Activated CD8-positive, alpha-beta memory T cell treated with anti-CD3 and anti-CD28 coated beads, Interleukin-2, amount 10 ng/mL, durations not matched to agents 7 days and 5 days (primary cell): ENCODE results near the gene KAT6B. TPM values are rescaled to one million over a fixed set of nuclear protein-coding genes. Genes with fewer than 3 reads are reported as not detected.
"Not testable (repeated sequence)": the region's sequence is repeated elsewhere in the genome, so short reads cannot be mapped to it uniquely, and the experiment has no call there.

Source experiments
- ATAC-seq: fragments of 150-1000 bp; cut with Tn5 transposase; one replicate; pipeline ENCODE4 v1.10.0; 2021; ENCODE audit warnings: moderate library complexity
- CTCF ChIA-PET: fragments of 350-600 bp; sonication (Branson Sonifier 250); formaldehyde crosslinking; loops from one replicate; lab custom pipeline; 2021; ENCODE audit warnings: antibody characterized with exemption; lab: Charles Lee
- DNase-seq: peaks from one replicate; pipeline ENCODE4 v3.0.0-alpha.2; 2020
- H3K27ac Mint-ChIP-seq: one replicate; pipeline ENCODE4 v1.8.0; 2021; ENCODE audit warnings: mild to moderate bottlenecking, mixed read lengths
- H3K27me3 Mint-ChIP-seq: one replicate; pipeline ENCODE4 v1.8.0; 2021; ENCODE audit warnings: mixed read lengths
- H3K36me3 Mint-ChIP-seq: one replicate; pipeline ENCODE4 v1.8.0; 2021; ENCODE audit warnings: mild to moderate bottlenecking, mixed read lengths
- H3K4me1 Mint-ChIP-seq: one replicate; pipeline ENCODE4 v1.8.0; 2021; ENCODE audit warnings: mixed read lengths
- H3K4me3 Mint-ChIP-seq: one replicate; pipeline ENCODE4 v1.8.0; 2021; ENCODE audit warnings: mild to moderate bottlenecking, moderate library complexity, mixed read lengths
- H3K9me3 Mint-ChIP-seq: one replicate; pipeline ENCODE4 v1.8.0; 2022; ENCODE audit warnings: low read depth, mixed read lengths
- total RNA-seq, 2 experiments: library from RNA; stranded (reverse); gene quantifications; one replicate each; pipeline ENCODE4 v1.2.3, GENCODE V29; 2021

KAT6B gene
- total RNA-seq, 2 experiments from 2014 or later: 32.5 to 33.9 TPM

- no peak for ATAC-seq
- no peaks in the 10 kb centered on the region for H3K36me3 Mint-ChIP-seq
- H3K4me1 Mint-ChIP-seq: peaks cover 19% of the 10 kb centered on the region
- no peaks in the 10 kb centered on the region for H3K27me3 Mint-ChIP-seq
- H3K9me3 Mint-ChIP-seq: no peaks in the 10 kb centered on the region
- no peak overlapping the region for H3K27ac Mint-ChIP-seq
- CTCF ChIA-PET: no interaction called here
- no peak overlapping the region for H3K4me3 Mint-ChIP-seq
- no peak for DNase-seq
Observed at GRCh38 chr10:74873803-74874454, 47.5 kb downstream of the KAT6B start.

- no peak for DNase-seq
- ATAC-seq: no peak
- no peak overlapping the region for H3K4me3 Mint-ChIP-seq
- H3K27ac Mint-ChIP-seq: no peak overlapping the region
- CTCF ChIA-PET: interaction anchor here (0.7 kb wide), 1 partner anchor 55 kb away, joined by 3 read pairs; no protein-coding TSS in a partner anchor
- H3K36me3 Mint-ChIP-seq: no peaks in the 10 kb centered on the region
- no peaks in the 10 kb centered on the region for H3K9me3 Mint-ChIP-seq
- peaks cover 18% of the 10 kb centered on the region for H3K4me1 Mint-ChIP-seq
- no peaks in the 10 kb centered on the region for H3K27me3 Mint-ChIP-seq
Observed at GRCh38 chr10:74874649-74875048, 48.2 kb downstream of the KAT6B start.

GRCh38 chr10:74875068-74875467, 48.7 kb downstream of the KAT6B start:
- no peaks in the 10 kb centered on the region for H3K27me3 Mint-ChIP-seq
- peaks cover 18% of the 10 kb centered on the region for H3K4me1 Mint-ChIP-seq

GRCh38 chr10:74875966-74876365, 49.6 kb downstream of the KAT6B start:
- Mint-ChIP-seq H3K36me3 (no peaks in the 10 kb centered on the region), H3K9me3 (no peaks in the 10 kb centered on the region), H3K4me1 (peaks cover 18% of the 10 kb centered on the region), H3K27ac (no peak overlapping the region), H3K27me3 (no peaks in the 10 kb centered on the region), H3K4me3 (no peak overlapping the region)
- CTCF ChIA-PET: interaction anchor here (1.3 kb wide), 1 partner anchor 24 kb away, joined by 4 read pairs; no protein-coding TSS in a partner anchor
- ATAC-seq (no peak), DNase-seq (no peak)

More at GRCh38 chr10:74875068-74875467, 48.7 kb downstream of the KAT6B start:
- Mint-ChIP-seq H3K36me3 (no peaks in the 10 kb centered on the region), H3K27ac (no peak overlapping the region), H3K9me3 (no peaks in the 10 kb centered on the region), H3K4me3 (no peak overlapping the region)
- DNase-seq (no peak), ATAC-seq (no peak)
- CTCF ChIA-PET: interaction anchor here (0.7 to 1.3 kb wide), 2 partner anchors 25 to 55 kb away, joined by 3 to 4 read pairs; no protein-coding TSS in a partner anchor

- H3K4me1 Mint-ChIP-seq, H3K27me3 Mint-ChIP-seq, DNase-seq, H3K9me3 Mint-ChIP-seq, CTCF ChIA-PET, H3K4me3 Mint-ChIP-seq, H3K36me3 Mint-ChIP-seq, H3K27ac Mint-ChIP-seq, ATAC-seq: not testable (repeated sequence)
Observed at GRCh38 chr10:74877054-74877453, 50.7 kb downstream of the KAT6B start.

- Mint-ChIP-seq H3K4me3 (no peak overlapping the region), H3K4me1 (peaks cover 4% of the 10 kb centered on the region), H3K36me3 (no peaks in the 10 kb centered on the region), H3K9me3 (no peaks in the 10 kb centered on the region), H3K27me3 (no peaks in the 10 kb centered on the region), H3K27ac (no peak overlapping the region)
- ATAC-seq (no peak), DNase-seq (no peak)
- CTCF ChIA-PET: no interaction called here
Observed at GRCh38 chr10:74877898-74878297, 51.5 kb downstream of the KAT6B start.

GRCh38 chr10:74880041-74880440, 53.6 kb downstream of the KAT6B start:
- no peaks in the 10 kb centered on the region for H3K27me3 Mint-ChIP-seq
- CTCF ChIA-PET: interaction anchor here (1.6 kb wide), 1 partner anchor 18 kb away, joined by 8 read pairs; no protein-coding TSS in a partner anchor
- H3K36me3 Mint-ChIP-seq: no peaks in the 10 kb centered on the region
- no peaks in the 10 kb centered on the region for H3K4me1 Mint-ChIP-seq
- ATAC-seq: no peak
- H3K4me3 Mint-ChIP-seq: no peak overlapping the region
- no peaks in the 10 kb centered on the region for H3K9me3 Mint-ChIP-seq
- no peak overlapping the region for H3K27ac Mint-ChIP-seq
- DNase-seq: no peak

- H3K9me3 Mint-ChIP-seq: no peaks in the 10 kb centered on the region
- CTCF ChIA-PET: no interaction called here
- H3K4me1 Mint-ChIP-seq: no peaks in the 10 kb centered on the region
- H3K27ac Mint-ChIP-seq: no peak overlapping the region
- no peaks in the 10 kb centered on the region for H3K27me3 Mint-ChIP-seq
- H3K36me3 Mint-ChIP-seq: no peaks in the 10 kb centered on the region
- DNase-seq (no peak), ATAC-seq (no peak)
- H3K4me3 Mint-ChIP-seq: no peak overlapping the region
Observed at GRCh38 chr10:74881253-74881884, 55.0 kb downstream of the KAT6B start.

GRCh38 chr10:74882427-74882826, 56.0 kb downstream of the KAT6B start:
- Mint-ChIP-seq H3K4me1 (no peaks in the 10 kb centered on the region), H3K27me3 (no peaks in the 10 kb centered on the region), H3K36me3 (no peaks in the 10 kb centered on the region), H3K9me3 (no peaks in the 10 kb centered on the region), H3K4me3 (no peak overlapping the region), H3K27ac (no peak overlapping the region)
- CTCF ChIA-PET: no interaction called here
- DNase-seq: no peak
- ATAC-seq: no peak

- Mint-ChIP-seq H3K4me1 (no peaks in the 10 kb centered on the region), H3K4me3 (no peak overlapping the region), H3K36me3 (no peaks in the 10 kb centered on the region), H3K27me3 (no peaks in the 10 kb centered on the region), H3K27ac (no peak overlapping the region), H3K9me3 (no peaks in the 10 kb centered on the region)
- DNase-seq (no peak), ATAC-seq (no peak)
- CTCF ChIA-PET: no interaction called here
Observed at GRCh38 chr10:74882831-74883230, 56.4 kb downstream of the KAT6B start.

- H3K27me3 Mint-ChIP-seq: no peaks in the 10 kb centered on the region
- H3K4me1 Mint-ChIP-seq: no peaks in the 10 kb centered on the region
- no peaks in the 10 kb centered on the region for H3K36me3 Mint-ChIP-seq
- CTCF ChIA-PET: no interaction called here
- DNase-seq (no peak), ATAC-seq (no peak)
- no peak overlapping the region for H3K4me3 Mint-ChIP-seq
- H3K9me3 Mint-ChIP-seq: no peaks in the 10 kb centered on the region
- H3K27ac Mint-ChIP-seq: no peak overlapping the region
Observed at GRCh38 chr10:74883428-74883827, 57.0 kb downstream of the KAT6B start.

GRCh38 chr10:74887614-74888284, 61.3 kb downstream of the KAT6B start:
- Mint-ChIP-seq H3K9me3 (no peaks in the 10 kb centered on the region), H3K4me1 (peaks cover 12% of the 10 kb centered on the region), H3K36me3 (no peaks in the 10 kb centered on the region), H3K27me3 (no peaks in the 10 kb centered on the region), H3K4me3 (no peak overlapping the region), H3K27ac (no peak overlapping the region)
- ATAC-seq: no peak
- DNase-seq: no peak
- CTCF ChIA-PET: no interaction called here

- Mint-ChIP-seq H3K4me3 (no peak overlapping the region), H3K4me1 (peaks cover 16% of the 10 kb centered on the region), H3K27ac (no peak overlapping the region), H3K9me3 (no peaks in the 10 kb centered on the region), H3K36me3 (no peaks in the 10 kb centered on the region), H3K27me3 (no peaks in the 10 kb centered on the region)
- no peak for DNase-seq
- CTCF ChIA-PET: interaction anchor here (0.6 to 1.4 kb wide), 4 partner anchors 15 to 788 kb away, joined by 3 to 5 read pairs (median 4); no protein-coding TSS in a partner anchor
- no peak for ATAC-seq
Observed at GRCh38 chr10:74888962-74889661, 62.7 kb downstream of the KAT6B start.
